Stomach smooth muscle (tissue), 2 donors: Measurements from ENCODE around the gene TTC9.

Experiments used
- H3K27ac ChIP-seq: one replicate; pipeline ENCODE4 v1.7.0; 2013; ENCODE audit warnings: mild to moderate bottlenecking, low read length, inconsistent platforms
- H3K27me3 ChIP-seq, 2 donors: one replicate each; pipeline ENCODE4 v1.7.0; 2013; ENCODE audit warnings: low read length in 2 of 2; ENCODE audit not compliant: insufficient read depth in 2 of 2, control insufficient read depth in 1 of 2
- H3K36me3 ChIP-seq, 2 donors: one replicate each; pipeline ENCODE4 v1.7.0; 2013; ENCODE audit warnings: low read length in 2 of 2; ENCODE audit not compliant: control insufficient read depth in 2 of 2, insufficient read depth in 2 of 2
- H3K4me1 ChIP-seq: one replicate; pipeline ENCODE4 v1.7.0; 2013; ENCODE audit warnings: low read length; ENCODE audit not compliant: control insufficient read depth, insufficient read depth
- H3K4me3 ChIP-seq, 2 donors: one replicate each; pipeline ENCODE4 v1.7.0; 2013; ENCODE audit warnings: low read length in 2 of 2
- H3K9ac ChIP-seq, 2 donors: one replicate each; pipeline ENCODE4 v1.7.0; 2013; ENCODE audit warnings: low read length in 2 of 2, mild to moderate bottlenecking in 1 of 2
- H3K9me3 ChIP-seq, 2 donors: one replicate each; pipeline ENCODE4 v1.7.0; 2013; ENCODE audit warnings: low read length in 2 of 2; ENCODE audit not compliant: control insufficient read depth in 2 of 2
- donor health status: healthy.
- donor health status: Pancreatic carcinoma.

The TTC9 gene

DNA sequence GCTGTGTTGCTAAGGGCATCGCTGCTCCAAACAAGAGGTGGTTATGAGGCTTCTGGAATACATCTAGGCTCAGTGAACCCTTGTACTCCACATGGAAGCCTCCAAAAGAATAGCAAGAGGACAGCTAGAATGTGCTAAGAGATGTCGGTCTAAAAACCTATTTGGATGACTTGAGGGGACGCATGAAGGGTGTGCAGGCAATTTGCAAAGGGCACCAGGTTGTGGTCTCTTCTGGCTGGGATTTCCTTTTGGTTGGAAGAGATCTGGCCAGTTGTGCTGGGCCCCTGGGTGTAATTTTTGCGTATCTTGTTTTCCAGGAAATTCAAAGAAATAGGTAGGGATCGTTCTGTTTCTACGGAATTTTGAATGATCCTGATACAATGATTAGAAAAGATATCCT is 4.2 kb downstream of the TTC9 start:
- H3K4me1 ChIP-seq, result peaks cover 13% of the 10 kb centered on the region
- H3K4me3 ChIP-seq, result no peak overlapping the region
- no peaks in the 10 kb centered on the region for H3K36me3 ChIP-seq
- H3K9ac ChIP-seq, result no peak overlapping the region
- H3K9me3 ChIP-seq, result no peaks in the 10 kb centered on the region
- peaks cover 19 to 21% of the 10 kb centered on the region in 2 donors for H3K27me3 ChIP-seq
- H3K27ac ChIP-seq, result no peak overlapping the region

DNA sequence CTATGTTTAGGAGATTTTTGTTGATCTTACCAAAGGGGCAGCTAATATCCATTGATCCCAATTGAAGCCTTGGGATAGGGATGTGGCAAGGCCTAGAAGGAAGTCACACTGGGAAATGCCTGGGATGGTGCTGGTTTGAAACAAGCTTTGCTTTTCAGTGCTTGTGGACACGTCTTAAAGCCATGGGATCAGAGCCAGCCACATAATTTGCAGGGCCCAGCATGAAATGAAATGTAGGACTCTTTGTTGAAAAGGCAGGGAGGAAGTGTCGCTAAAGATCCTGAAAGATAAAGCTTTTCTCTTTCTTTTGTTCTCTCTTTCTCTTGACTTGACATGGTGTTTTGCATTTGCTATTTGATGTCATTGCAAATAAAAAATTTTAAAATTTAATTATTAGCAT is 5.0 kb downstream of the TTC9 start:
- H3K36me3 ChIP-seq, result no peaks in the 10 kb centered on the region
- no peak overlapping the region for H3K27ac ChIP-seq
- peaks cover 8% of the 10 kb centered on the region for H3K4me1 ChIP-seq
- H3K27me3 ChIP-seq, result peaks cover 15 to 18% of the 10 kb centered on the region in 2 donors
- H3K9ac ChIP-seq, result no peak overlapping the region
- H3K9me3 ChIP-seq, result no peaks in the 10 kb centered on the region
- H3K4me3 ChIP-seq, result no peak overlapping the region

DNA sequence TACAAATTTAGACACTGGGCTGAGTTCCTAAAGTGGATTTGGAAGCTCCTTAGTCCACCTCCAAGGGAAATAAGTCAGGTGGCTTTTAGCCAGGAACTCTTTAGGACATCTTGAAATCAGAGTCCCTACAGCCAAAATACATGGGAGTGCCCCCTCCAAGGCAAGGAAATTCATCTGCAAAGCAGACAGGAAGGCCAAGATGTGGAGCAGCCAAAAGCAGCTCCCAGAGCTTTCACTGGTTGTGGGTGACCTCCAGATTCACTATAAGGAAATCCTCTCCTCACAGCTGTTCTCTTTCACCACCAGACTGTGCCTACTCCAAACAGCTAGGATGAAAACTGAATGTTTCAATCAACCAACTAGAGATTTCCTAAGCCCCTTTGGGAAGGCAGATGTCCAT is 6.6 kb downstream of the TTC9 start:
- Histone ChIP-seq H3K27me3 (peaks cover 6 to 11% of the 10 kb centered on the region in 2 donors), H3K4me3 (no peak overlapping the region), H3K27ac (no peak overlapping the region), H3K9ac (no peak overlapping the region), H3K4me1 (no peaks in the 10 kb centered on the region), H3K9me3 (no peaks in the 10 kb centered on the region), H3K36me3 (no peaks in the 10 kb centered on the region)

DNA sequence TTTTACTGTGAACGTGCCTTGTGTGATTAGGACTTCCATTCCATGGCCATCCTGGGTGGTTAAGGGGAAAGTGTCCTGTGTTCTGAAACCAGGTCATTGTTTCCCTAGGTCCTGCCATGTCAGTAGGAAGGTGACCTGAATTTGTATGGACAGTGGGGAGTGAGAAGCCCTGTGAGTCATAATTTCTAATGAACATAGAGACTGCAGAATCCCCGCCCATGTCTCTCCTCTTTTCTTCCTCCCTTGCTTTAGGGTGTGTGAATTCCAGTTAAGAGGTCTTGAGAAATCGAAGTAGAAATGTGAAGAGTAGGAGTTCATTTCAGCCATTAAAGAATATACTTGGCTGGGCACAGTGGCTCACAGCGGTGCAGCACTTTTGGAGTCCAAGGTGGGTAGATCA is 8.1 kb downstream of the TTC9 start:
- Histone ChIP-seq H3K27me3 (peaks cover 0 to 9% of the 10 kb centered on the region in 2 donors), H3K4me3 (no peak overlapping the region), H3K9me3 (no peaks in the 10 kb centered on the region), H3K36me3 (no peaks in the 10 kb centered on the region), H3K27ac (no peak overlapping the region), H3K4me1 (no peaks in the 10 kb centered on the region), H3K9ac (no peak overlapping the region)

DNA sequence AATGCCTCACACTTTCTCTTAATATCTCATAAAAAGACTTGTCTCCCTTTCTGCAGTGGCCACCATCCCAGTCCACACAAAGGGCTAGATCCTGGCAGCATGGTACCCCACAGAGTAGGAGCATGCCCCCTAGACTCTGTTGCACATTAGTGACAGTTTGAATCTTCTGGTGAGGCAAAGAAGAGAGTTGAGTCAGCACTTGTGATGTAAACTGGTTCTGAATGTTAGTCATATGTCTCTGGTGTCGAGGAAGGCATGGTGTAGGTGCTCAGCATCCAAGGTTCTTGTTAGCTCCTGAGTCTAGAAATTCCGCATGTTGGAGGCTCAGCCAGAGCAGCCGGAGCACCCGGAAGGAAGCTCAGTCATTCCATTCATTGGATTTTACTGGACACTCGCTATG is 9.8 kb downstream of the TTC9 start:
- H3K36me3 ChIP-seq, result no peaks in the 10 kb centered on the region
- no peak overlapping the region for H3K4me3 ChIP-seq
- no peak overlapping the region for H3K27ac ChIP-seq
- no peak overlapping the region for H3K9ac ChIP-seq
- H3K4me1 ChIP-seq, result no peaks in the 10 kb centered on the region
- H3K27me3 ChIP-seq, result peaks cover 0 to 6% of the 10 kb centered on the region in 2 donors
- no peaks in the 10 kb centered on the region for H3K9me3 ChIP-seq

DNA sequence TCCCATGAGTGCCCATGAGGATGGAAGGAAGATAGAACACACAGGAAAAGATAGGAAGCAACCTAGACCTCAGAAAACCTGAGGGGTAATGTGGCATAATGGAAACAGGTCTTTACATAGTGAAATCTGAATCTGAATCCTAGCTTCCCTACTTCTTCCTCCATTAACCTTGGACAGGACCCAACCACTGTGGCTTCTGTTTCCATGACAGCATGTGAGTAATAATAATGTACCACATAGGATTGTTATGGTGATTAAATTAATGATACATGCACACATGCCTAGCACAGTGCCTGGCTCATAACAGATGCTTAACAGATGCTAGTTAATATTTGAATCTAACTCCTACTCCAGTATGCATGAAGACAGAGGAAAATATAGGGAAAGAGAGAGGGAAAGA is 11.2 kb downstream of the TTC9 start:
- H3K9me3 ChIP-seq, result no peaks in the 10 kb centered on the region
- no peaks in the 10 kb centered on the region for H3K4me1 ChIP-seq
- no peaks in the 10 kb centered on the region for H3K36me3 ChIP-seq
- H3K27me3 ChIP-seq, result peaks cover 0 to 6% of the 10 kb centered on the region in 2 donors
- no peak overlapping the region for H3K4me3 ChIP-seq
- no peak overlapping the region for H3K9ac ChIP-seq
- no peak overlapping the region for H3K27ac ChIP-seq

DNA sequence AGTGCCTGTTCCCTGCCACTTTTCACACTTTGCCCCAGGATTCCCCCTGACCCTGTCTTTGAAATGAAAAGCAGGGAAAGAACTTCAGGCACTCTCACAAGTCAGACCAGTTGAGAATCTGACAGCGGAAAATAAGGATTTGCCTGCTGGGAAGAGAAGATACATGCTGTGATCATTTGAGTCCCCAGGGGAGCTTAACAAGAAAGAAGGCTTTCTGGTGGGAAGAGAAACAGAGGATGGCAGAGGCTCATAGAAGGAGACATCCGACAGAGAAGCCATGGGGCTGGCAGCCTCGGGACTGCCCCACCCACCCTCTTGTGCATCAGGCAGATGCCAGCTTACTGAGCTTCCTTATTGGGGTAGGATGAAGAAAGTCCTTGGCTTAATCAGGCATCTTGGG is 11.9 kb downstream of the TTC9 start:
- H3K9me3 ChIP-seq, result no peaks in the 10 kb centered on the region
- H3K4me1 ChIP-seq, result no peaks in the 10 kb centered on the region
- peaks cover 0 to 6% of the 10 kb centered on the region in 2 donors for H3K27me3 ChIP-seq
- H3K27ac ChIP-seq, result no peak overlapping the region
- H3K9ac ChIP-seq, result no peak overlapping the region
- H3K36me3 ChIP-seq, result no peaks in the 10 kb centered on the region
- no peak overlapping the region for H3K4me3 ChIP-seq

DNA sequence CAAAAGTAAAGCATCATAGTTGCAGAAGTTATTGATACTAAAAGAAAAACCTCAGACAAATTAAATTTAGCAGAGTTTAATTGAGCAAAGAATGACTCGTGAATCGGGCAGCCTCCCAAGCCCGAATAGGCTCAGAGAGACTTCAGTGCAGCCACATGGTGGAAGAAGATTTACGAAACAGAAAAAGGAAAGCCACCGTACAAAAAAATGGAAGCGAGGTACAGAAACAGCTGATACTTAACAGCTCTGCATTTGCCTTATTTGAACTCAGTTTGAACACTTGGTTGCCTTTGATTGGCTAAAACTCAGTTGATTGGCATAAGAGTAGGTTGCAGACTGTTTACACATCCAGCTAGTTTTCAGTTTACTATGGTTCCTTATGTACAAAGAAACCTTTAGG is 12.9 kb downstream of the TTC9 start:
- no peaks in the 10 kb centered on the region for H3K4me1 ChIP-seq
- no peak overlapping the region for H3K9ac ChIP-seq
- H3K9me3 ChIP-seq, result no peaks in the 10 kb centered on the region
- no peaks in the 10 kb centered on the region for H3K36me3 ChIP-seq
- no peak overlapping the region for H3K4me3 ChIP-seq
- H3K27me3 ChIP-seq, result peaks cover 0 to 6% of the 10 kb centered on the region in 2 donors
- H3K27ac ChIP-seq, result no peak overlapping the region

DNA sequence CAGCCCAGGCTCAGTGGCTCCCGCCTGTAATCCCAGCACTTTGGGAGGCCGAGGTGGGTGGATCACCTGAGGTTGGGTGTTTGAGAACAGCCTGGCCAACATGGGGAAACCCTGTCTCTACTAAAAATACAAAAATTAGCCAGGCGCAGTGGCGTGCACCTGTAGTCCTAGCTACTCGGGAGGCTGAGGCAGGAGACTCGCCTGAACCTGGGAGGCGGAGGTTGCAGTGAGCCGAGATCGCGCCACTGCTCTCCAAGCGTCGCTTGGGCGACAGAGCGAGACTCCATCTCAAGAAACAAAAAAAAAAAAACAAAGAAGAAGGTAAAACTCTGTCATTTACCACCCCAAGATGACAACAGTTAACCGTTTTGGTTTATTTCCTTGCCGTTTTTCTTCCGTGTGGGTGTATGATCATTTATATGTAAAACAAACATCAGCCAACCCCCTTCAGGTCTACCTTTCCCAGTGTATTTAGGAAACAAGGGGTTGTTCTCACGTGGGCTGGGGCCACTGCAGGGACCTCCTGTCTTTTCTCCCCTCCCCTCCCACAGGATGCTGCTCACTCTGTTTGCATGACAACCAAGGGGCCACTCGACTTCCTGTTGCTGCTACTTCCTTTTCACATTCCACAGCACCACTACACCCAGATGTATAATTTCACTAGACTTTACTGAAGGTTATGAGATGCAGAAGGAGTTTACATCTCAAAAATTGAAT is 13.6 kb downstream of the TTC9 start:
- Histone ChIP-seq H3K9me3 (no peaks in the 10 kb centered on the region), H3K27me3 (peaks cover 0 to 6% of the 10 kb centered on the region in 2 donors), H3K27ac (no peak overlapping the region), H3K36me3 (no peaks in the 10 kb centered on the region), H3K4me3 (no peak overlapping the region), H3K9ac (no peak overlapping the region), H3K4me1 (no peaks in the 10 kb centered on the region)

DNA sequence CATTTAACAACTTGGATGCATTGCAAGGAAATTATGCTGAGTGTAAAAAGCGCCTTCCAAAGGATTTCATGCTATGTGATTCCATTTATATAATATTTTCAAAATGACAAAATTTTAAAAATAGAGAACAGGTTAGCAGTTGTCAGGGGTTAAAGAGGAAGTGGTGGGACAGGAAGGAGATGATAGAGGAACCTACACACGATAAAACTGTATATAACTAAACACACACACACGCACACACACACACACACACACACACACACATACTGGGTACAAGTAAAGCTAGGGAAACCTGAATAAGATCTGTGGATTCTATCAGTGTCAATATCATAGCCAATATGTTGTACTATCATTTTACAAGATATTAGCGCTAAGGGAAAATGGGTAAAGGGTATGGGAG is 17.2 kb downstream of the TTC9 start:
- Histone ChIP-seq H3K9ac (no peak overlapping the region), H3K9me3 (no peaks in the 10 kb centered on the region), H3K36me3 (no peaks in the 10 kb centered on the region), H3K4me1 (no peaks in the 10 kb centered on the region), H3K4me3 (no peak overlapping the region), H3K27ac (no peak overlapping the region), H3K27me3 (no peaks in the 10 kb centered on the region)

DNA sequence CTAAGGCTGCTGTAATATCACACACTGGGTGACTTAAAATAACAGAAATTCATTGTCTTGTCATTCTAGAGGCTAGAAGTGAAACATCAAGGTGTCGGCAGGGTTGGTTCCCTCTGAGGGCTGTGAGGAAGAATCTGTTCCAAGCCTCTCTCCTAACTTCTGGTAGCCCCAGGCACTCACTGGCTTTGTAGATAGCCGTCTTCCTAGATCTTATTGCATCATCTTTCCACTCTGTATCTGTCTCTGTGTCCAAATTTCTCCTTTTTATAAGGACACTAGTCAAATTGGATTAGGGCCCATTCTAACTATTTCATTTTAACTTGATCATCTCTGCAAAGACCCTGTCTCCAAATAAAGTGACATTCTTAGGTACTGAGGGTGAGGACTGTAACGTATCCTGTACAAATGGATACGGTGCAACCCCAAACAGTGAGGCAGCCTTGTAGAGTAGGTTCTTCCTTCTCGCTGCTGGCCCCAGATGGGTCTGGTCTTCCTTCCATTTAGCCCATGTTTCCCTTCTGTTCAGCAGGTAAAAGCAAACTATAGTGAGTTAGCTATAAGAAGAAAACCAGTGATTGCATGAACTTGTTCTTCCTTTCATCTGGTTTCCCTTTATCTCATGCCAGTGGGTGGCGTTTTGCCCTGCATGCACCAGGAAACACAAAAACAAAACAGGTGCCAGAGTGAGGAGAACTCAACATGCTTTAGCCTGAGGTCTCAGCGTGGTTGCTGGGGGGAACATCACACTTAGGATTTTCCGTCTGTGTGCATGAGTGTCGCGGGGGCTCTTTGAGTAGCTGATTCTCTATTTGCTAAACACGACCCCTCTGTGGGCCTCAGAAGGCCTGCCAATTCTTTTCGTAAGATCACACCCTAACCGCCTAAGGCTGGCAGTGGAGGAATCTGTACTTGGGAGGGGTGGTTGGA is 19.5 kb downstream of the TTC9 start:
- Histone ChIP-seq H3K27me3 (no peaks in the 10 kb centered on the region), H3K9me3 (no peaks in the 10 kb centered on the region), H3K4me1 (no peaks in the 10 kb centered on the region), H3K36me3 (no peaks in the 10 kb centered on the region), H3K27ac (no peak overlapping the region), H3K9ac (no peak overlapping the region), H3K4me3 (no peak overlapping the region)
